IPS-NIHi11 (cell line): Measurements from ENCODE around the gene EFCAB14.
A peak's percentile ranks its signal among the peaks of the same experiment; 100 is the strongest.
"Not testable (repeated sequence)": the region's sequence is repeated elsewhere in the genome, so short reads cannot be mapped to it uniquely, and the experiment has no call there.

Experiments used
- DNase-seq: peaks from one replicate; pipeline ENCODE4 v3.0.0; 2012; ENCODE audit warnings: mixed read lengths, low spot score

EFCAB14 gene

DNA sequence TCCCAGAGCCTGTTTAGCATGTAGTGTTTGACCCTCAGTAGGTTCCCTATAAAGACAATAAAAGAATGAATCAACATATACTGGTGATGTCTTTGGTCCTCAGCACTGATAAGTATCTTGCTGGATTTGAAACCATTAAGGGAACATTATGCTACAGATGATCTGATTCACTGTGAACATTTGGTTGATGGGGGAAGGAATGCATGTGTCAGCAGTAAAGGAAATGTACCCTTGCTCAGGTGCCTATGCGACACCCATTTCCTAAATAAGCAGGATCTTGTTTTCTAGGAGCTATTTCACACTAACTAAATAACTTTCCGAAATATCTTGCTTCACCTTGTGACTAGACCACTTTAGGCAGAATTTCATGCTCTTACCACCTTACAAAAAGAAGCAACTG, 34.2 kb downstream of the EFCAB14 start:
- DNase-seq = no peak

DNA sequence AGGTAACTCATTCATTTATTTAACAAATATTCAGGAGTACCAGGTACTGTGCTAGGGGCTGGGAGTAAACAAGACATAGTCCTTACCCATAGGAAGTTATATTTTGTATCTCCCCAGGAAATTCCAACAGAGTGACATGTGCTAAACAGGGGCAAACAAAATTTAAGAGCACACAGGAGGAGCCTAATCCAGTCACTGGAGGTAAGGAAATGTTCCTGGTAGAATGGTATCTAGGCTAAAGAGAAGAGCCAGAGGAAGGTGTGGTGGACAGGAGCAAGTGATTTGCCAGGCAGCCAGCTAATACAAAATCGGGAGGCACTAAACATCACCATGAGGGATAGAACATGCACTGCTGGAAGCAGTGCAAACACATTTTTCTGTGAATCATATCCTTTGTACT, 36.9 kb downstream of the EFCAB14 start:
- DNase-seq = no peak

- DNase-seq = no peak
These were observed 37.4 kb downstream of the EFCAB14 start for GRCh38 chr1:46681333-46682034.

DNA sequence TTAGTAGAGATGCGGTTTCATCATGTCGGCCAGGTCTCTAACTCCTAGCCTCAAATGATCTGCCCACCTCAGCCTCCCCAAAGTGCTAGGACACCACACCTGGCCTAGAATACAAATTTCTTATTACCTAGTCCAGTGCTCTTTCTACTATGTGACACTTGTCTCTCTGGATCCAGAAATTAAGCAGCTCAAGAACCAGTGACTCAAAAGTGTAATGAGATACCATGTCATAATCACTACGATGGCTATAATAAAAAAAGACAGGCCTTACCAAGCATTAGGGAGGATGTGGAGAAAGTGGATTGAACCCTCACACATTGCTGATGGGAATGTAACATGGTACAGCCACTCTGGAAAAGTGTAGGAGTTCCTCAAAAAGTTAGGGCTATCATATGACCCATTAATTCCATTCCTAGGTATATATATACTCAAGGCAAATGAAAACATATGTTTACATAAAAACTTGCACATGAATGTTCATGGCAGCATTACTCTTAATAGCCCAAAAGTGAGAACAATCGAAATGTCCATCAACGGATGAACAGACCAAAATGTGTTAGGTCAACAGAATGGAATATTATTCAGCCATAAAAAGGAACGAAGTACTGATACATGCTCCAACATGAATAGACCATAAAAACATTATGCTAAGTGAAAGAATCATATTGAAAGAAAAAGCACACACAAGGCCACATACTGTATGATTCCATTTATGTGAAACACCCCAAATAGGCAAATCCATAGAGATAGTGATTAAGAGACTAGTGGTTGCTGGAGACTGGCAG, 38.9 kb downstream of the EFCAB14 start:
- DNase-seq = no peak

GRCh38 chr1:46677339-46677738, 41.6 kb downstream of the EFCAB14 start:
- peak; percentile 33 for DNase-seq

DNA sequence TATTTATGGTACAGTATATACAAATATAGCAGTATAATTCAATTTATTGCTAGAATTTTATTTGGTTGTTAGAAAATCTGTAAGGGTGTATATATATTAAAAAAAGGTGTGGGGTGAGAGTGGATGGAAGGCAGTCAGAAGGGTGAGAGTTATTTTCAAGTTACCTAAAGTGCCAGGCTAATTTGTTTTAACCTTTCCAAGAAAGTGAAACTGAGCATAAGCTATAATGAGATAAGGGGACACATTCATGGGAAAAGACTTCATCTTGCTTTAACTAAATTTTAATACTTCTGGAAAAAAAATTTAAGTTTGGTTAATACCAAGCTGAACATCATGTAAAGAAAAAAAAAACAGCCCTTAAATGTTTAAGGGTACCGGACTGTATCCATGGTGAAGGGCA, 42.4 kb downstream of the EFCAB14 start:
- no peak for DNase-seq

DNA sequence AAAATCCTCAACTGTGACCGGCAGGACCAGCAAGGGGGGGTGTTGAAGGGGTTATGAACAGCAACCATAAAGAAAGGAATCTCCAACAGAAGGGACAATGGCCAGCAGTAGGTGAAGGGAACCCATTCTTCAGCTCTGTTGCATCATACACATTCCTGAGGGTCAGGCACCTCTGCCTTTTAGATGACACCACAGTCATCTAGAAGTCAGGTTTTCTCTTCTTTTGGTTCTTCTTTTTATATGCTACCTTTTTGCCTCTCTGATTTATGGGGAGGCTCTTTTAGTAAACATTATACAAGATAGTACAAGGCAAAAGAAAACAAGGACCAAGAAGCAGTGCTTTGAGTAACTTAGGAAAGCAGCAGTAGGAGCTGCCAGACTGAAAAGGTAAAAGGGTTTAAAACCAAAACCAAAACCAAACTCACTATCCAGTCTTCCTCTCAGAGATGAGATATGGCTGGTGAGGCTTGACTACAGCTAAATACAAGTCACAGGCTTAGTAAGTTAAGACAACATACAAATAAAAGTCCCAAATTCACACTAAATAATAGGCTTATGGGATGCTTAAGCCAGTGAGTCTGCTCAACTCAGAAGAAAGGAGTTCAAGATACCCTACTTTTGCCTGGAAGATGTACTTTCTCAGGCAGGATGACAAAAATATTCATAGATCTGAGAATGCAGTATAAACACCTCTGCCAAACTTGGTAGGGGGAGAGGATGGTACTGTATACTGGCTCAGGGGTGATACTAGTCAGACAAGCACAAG, 43.2 kb downstream of the EFCAB14 start:
- peak; percentile 14 for DNase-seq

- no peak for DNase-seq
These were observed 45.1 kb downstream of the EFCAB14 start for GRCh38 chr1:46673749-46674182.

DNA sequence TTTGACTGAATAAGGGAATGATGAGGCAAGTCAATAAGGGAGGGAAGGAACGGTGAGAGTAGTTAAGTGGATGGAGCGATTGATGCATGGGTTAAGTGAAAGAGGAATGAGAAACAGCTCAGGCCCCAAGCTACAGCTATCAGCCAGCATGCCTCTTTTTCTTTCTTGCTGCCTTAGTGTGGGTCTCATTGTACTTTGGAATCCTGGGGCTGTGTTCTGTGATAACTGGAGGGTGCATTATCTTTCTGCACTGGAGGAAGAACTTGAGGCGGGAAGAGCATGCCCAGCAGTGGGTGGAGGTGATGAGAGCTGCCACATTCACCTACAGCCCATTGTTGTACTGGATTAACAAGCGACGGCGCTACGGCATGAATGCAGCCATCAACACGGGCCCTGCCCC, 46.2 kb downstream of the EFCAB14 start:
- no peak for DNase-seq

DNA sequence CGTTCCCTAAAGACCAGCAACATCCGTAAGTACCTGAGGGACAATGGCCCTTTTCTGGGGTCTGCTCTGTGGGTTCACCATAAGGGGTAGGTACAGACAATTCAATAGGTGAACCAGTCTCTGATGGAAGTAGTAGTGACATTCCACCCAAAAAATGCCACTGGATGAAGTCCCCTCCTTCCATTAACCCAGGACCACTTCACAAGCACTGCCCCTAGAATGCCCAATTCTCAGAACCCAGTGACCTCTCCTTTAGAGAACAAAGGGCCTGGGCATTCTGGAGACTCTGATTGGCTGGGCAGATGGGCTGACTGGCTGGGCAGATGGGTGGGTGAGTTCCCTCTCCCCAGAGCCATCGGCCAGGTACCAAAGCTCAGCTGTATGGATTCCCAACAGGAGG, 47.4 kb downstream of the EFCAB14 start, which contains the start of gene TEX38:
Gene TEX38 (plus strand): TSS at position 301 of the 400 bp plus-strand sequence. CDS start 81 bp downstream, at position 382.
- no peak for DNase-seq

GRCh38 chr1:46670134-46670533, 48.8 kb downstream of the EFCAB14 start:
- no peak for DNase-seq

DNA sequence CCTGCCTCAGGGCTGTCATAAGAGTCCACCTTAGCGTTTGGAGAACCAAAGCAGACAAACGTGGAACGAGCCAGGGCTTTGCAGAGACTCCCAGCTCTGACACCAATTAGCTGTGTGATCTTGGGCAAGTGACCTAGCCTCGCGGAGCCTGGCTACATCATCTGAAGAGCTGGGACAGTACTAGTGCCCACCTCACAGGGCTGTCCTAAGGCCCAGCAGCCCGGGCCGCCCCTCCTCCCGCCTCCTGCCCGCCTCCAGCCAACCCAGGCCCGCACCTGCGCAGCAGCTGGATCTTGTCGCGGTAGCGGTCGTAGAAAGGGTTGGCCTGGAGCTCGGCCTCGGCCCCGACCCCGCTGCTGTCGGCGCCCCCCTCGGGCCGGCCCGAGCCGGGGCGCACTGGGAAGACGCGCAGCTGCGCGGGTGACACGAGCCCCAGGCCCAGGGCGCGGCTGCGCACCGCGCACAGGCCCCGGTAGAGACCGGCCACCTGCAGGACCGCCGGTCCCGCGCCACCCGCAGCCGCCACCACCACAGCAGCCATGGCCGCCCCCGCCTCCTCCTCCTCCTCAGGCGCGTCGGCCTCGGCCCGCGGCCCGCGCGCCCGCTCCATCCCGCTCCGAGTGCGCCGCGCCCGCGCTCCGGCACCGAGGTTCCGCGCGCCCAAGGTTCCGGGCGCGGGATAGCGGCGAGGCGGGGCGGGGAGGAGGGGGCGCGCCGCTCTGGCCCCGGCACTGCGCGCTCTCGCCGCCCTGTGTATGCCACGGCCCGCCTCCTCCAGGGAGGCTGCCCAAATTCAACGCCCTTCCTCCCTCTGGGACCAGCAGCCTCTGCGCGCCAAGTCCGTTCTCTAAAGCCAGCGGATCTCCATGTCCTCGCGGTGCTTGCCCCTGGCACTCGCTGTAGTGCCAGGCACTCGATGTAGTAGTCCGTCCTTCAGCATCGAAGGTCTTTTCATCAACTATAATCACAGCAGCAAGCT, 50.8 kb downstream of the EFCAB14 start, which contains the start of gene ATPAF1:
Gene ATPAF1 (minus strand): TSS at position 583 of the 979 bp plus-strand sequence. CDS start 42 bp downstream, at position 541.
- DNase-seq = peak; percentile 93

- DNase-seq = no peak
These were observed 52.9 kb downstream of the EFCAB14 start for GRCh38 chr1:46665983-46666382.

GRCh38 chr1:46662919-46663318, 56.0 kb downstream of the EFCAB14 start:
- DNase-seq = not testable (repeated sequence)

DNA sequence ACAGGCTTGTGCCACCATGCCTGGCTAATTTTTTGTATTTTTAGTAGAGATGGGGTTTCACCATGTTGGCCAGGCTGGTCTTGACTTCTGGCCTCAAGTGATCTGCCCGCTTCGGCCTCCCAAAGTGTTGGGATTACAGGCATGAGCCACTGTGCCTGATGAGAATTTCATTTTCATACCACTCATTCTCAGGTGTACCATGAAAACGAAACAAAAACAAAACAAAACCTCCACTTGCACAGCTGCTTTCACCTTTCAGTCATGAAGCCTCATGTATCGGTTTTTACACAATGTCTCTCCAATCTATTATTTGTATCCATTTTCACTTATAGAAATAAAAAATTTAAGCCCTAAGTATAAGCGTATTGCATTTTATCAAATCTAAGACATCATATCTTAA, 58.8 kb downstream of the EFCAB14 start:
- not testable (repeated sequence) for DNase-seq

DNA sequence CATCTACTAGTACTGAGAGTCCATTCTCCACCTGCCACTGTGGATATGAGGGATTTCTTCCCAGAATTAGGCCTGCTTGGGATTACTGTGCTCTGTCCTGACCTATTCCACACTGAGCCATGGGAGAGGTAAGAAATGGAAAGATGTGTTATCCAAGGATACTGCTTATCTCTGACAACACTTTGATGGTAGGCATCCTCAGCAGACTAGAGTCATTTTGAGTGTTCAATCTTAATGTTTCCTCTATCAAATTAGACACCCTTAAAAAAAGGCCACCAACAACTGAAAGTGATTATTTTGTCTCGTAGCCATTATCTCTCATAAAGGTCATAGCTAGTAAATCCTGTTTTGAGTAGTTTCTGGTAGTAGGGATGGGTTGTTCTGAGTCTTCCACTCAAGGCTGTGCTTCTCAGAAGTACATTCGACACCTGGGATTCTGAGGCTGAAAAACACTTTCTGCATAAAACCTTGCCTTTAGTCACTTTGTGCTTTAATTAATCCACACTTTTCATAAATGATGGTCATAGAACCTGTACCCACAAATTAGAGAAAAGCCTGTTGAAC, 59.5 kb downstream of the EFCAB14 start:
- no peak for DNase-seq

DNA sequence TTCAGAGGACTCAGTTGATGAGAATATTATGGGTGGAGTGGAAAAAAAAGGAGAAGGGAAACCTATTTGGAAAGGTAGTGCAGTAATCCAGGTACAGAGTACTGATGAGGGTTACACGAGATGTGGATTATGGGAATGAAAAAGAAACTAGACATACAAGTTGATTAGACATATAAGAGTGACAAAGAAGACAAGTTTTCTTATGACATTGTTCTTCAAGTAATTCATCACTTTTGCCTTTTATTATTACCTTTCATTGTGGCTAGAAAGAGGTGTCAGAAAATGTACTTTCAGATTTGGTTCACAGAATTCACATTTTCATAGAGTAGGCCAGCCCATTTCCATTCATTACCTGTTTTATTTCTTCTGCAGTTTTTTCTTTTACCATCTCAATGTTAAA, 61.1 kb downstream of the EFCAB14 start:
- no peak for DNase-seq

GRCh38 chr1:46656643-46657042, 62.3 kb downstream of the EFCAB14 start:
- DNase-seq = no peak

DNA sequence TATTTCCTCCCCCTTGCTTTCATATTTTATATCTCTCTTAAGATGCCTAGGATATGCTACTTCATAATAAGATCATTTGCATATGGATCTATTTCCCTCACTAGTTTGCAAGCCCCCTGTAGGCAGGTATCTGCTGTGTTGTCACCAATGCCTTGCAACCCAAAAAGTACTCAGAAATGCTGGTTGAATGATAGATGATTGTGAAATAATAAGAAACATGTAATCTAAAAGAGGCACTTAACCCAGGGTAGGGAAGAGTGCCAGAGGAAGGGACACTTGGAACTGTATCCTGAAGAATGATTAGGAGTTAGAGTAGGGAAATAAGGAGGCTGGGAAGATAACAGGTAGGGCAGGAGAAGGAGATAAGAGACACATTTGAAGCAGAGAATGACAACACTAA, 63.1 kb downstream of the EFCAB14 start:
- DNase-seq = no peak

DNA sequence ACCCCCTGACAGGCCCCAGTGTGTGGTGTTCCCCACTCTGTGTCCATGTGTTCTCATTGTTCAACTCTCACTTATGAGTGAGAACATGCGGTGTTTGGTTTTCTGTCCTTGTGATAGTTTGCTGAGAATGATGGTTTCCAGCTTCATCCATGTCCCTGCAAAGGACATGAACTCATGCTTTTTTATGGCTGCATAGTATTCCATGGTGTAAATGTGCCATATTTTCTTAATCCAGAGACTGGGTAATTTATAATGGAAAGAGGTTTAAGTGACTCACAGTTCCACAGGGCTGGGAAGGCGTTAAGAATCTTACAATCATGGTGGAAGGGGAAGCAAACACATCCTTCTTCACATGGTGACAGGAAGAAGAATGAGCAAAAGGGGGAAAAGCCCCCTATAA, 64.2 kb downstream of the EFCAB14 start:
- not testable (repeated sequence) for DNase-seq

GRCh38 chr1:46654012-46654411, 64.9 kb downstream of the EFCAB14 start:
- DNase-seq = no peak
